ENCODE measurements around the gene ELP1.
"Not testable (repeated sequence)": the region's sequence is repeated elsewhere in the genome, so short reads cannot be mapped to it uniquely, and the experiment has no call there.

ELP1 gene, protein sequence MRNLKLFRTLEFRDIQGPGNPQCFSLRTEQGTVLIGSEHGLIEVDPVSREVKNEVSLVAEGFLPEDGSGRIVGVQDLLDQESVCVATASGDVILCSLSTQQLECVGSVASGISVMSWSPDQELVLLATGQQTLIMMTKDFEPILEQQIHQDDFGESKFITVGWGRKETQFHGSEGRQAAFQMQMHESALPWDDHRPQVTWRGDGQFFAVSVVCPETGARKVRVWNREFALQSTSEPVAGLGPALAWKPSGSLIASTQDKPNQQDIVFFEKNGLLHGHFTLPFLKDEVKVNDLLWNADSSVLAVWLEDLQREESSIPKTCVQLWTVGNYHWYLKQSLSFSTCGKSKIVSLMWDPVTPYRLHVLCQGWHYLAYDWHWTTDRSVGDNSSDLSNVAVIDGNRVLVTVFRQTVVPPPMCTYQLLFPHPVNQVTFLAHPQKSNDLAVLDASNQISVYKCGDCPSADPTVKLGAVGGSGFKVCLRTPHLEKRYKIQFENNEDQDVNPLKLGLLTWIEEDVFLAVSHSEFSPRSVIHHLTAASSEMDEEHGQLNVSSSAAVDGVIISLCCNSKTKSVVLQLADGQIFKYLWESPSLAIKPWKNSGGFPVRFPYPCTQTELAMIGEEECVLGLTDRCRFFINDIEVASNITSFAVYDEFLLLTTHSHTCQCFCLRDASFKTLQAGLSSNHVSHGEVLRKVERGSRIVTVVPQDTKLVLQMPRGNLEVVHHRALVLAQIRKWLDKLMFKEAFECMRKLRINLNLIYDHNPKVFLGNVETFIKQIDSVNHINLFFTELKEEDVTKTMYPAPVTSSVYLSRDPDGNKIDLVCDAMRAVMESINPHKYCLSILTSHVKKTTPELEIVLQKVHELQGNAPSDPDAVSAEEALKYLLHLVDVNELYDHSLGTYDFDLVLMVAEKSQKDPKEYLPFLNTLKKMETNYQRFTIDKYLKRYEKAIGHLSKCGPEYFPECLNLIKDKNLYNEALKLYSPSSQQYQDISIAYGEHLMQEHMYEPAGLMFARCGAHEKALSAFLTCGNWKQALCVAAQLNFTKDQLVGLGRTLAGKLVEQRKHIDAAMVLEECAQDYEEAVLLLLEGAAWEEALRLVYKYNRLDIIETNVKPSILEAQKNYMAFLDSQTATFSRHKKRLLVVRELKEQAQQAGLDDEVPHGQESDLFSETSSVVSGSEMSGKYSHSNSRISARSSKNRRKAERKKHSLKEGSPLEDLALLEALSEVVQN (N-terminal part only)

DNA sequence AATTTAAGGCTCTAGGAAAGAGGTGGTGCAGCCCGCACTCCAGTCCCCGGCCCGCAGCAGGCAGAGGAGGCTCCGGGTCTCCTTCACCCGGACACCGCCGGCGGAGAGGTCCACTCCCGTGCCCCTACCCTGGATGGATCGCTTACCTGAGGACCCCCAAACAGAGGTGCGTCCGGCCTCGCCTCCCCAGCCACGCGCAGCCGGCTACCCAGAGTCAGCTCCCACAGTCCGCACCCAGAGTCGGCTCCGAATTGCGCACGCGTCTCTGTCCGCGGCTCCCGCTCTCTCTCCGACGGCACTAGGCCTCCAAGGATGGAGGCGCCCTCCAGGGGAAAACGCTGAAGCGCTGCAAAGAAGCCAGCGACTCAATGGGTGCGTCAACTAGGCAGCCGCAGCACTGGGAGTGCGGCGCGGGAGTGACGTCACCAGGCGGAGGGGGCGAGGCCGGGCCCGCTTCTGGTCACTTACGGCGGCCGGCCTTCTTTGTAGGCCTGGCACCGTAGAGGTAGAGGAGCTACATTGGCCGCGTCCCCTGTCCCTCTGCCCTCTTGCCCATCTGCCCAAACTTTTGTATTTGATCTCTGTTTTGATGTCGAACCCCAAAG, at the start of gene ELP1:
Gene ELP1 (minus strand): TSS at position 407 of the 605 bp plus-strand sequence. CDS start 2,978 bp downstream, outside the sequence.
- ATAC-seq, result peak; percentile 95
- peak within 1 kb of the TSS; percentile 94 for H3K27ac Mint-ChIP-seq
- H3K9me3 Mint-ChIP-seq, result no peaks in the 10 kb centered on the region
- peak within 1 kb of the TSS; percentile 98 for H3K4me3 Mint-ChIP-seq
- peaks cover 28% of the 10 kb centered on the region for H3K4me1 Mint-ChIP-seq
- no peaks in the 10 kb centered on the region for H3K27me3 Mint-ChIP-seq
- peaks cover 8% of the 10 kb centered on the region for H3K36me3 Mint-ChIP-seq

DNA sequence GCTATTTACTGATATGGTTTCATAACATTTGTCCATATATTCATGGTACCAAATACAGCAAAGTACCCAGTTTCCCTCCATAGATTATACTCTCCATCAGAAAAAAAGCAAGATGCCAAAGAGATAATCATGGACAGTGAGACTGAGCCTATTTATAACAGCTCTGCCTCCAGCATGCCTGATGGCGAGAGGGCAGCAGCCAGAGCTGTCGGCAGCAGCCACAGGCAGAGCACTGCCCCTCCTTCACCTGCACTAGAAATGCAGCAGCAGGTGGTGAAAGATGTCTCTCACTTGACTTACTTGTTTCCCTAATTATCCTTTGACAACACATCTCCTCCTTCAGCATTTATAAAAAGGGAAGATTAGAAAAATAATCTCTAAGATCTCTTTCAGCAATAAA, 47.0 kb upstream of the ELP1 start:
- no peaks in the 10 kb centered on the region for H3K9me3 Mint-ChIP-seq
- H3K36me3 Mint-ChIP-seq, result no peaks in the 10 kb centered on the region
- no peaks in the 10 kb centered on the region for H3K27me3 Mint-ChIP-seq
- H3K4me1 Mint-ChIP-seq, result no peaks in the 10 kb centered on the region
- no peak overlapping the region for H3K27ac Mint-ChIP-seq
- no peak overlapping the region for H3K4me3 Mint-ChIP-seq
- ATAC-seq, result no peak

DNA sequence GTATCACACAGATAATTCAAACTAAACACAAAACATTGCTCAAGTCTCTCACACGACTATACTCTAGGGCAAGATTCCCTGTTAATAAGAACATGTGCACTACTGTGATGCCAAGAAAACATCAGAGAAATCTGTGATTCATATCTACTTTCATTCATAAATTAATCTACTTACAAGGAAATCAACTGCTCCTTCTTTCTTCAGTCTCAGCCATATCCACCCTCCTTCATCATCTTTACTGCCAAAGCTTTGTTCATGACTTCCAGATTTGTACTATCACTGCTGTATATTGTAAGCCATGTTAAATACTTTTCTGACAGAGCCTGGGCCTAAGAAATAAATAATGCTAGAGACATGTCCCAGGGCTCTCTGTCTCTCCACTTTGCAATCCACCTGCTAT, 44.3 kb upstream of the ELP1 start:
- no peak for ATAC-seq
- Mint-ChIP-seq H3K36me3 (no peaks in the 10 kb centered on the region), H3K27ac (no peak overlapping the region), H3K27me3 (no peaks in the 10 kb centered on the region), H3K9me3 (no peaks in the 10 kb centered on the region), H3K4me3 (no peak overlapping the region), H3K4me1 (no peaks in the 10 kb centered on the region)

DNA sequence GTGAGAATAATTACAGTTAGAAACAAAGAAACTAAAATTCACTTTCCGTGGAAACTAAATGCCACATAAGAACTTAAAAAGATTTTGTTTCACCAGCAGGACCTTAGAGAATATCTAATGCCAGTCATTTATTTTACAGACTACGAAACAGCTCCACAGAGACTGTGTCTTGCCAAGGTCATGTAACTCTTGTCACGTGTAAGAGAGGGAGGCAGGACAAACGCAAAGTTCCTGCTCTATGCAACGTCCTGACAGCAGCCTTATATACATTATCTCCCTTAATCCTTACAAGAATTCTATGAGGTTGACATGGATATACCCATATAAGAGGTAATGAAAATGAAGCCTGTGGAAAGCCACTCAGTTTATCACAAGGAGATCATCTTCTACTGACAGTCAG, 40.0 kb upstream of the ELP1 start:
- Mint-ChIP-seq H3K27me3 (no peaks in the 10 kb centered on the region), H3K9me3 (peaks cover 12% of the 10 kb centered on the region), H3K4me1 (no peaks in the 10 kb centered on the region), H3K36me3 (no peaks in the 10 kb centered on the region), H3K4me3 (no peak overlapping the region), H3K27ac (no peak overlapping the region)
- ATAC-seq, result no peak

DNA sequence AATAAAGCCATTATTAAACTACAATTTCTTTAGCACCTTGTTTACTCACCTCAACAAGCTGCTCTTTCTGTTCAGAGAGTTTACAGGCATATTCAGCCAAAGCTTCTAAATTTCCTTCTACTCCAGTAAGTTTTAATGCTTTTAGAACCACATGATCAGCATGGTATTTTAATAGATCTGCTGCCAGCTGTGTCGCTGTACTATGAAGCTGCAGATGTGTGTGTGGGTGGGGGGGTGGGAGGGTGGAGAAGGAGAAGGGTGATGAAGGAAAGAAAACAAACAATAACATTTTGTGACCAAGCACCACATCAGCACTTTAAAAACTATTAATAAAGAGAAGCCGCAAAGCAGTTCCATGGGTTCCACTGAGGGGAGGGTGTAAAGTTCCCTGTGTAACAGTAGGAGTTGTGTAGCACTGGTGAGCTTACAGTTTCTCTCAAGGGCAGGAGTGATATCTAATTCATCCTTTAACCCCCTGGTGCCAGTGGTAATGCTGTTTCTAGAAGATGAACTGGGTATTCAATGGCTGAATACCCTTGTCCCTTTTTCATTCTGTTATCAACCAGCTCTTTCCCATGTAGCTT, 38.8 kb upstream of the ELP1 start:
- Mint-ChIP-seq H3K36me3 (no peaks in the 10 kb centered on the region), H3K27ac (no peak overlapping the region), H3K4me3 (no peak overlapping the region), H3K9me3 (peaks cover 12% of the 10 kb centered on the region), H3K4me1 (no peaks in the 10 kb centered on the region), H3K27me3 (no peaks in the 10 kb centered on the region)
- ATAC-seq, result no peak

DNA sequence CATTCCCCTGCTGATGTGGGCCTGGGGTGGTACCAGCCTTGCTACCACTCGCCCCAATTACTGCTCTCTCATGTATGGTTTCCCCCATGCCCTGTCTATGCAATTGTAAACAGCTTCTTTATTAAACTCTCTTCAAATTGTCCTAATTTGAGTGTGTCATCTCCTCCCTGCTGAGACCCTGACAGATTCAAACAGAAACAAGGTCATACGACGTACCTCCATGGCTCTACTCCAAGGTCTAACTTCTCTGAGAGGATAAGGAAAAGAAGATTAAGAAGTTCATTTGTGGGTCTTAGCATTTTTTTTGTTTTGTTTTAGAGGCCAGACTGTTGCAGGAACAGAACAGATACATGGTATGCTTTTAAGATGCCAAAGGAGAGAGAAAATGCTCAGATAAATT, 38.3 kb upstream of the ELP1 start:
- no peaks in the 10 kb centered on the region for H3K36me3 Mint-ChIP-seq
- H3K9me3 Mint-ChIP-seq, result peaks cover 12% of the 10 kb centered on the region
- no peaks in the 10 kb centered on the region for H3K4me1 Mint-ChIP-seq
- H3K27me3 Mint-ChIP-seq, result no peaks in the 10 kb centered on the region
- no peak for ATAC-seq
- no peak overlapping the region for H3K4me3 Mint-ChIP-seq
- no peak overlapping the region for H3K27ac Mint-ChIP-seq

DNA sequence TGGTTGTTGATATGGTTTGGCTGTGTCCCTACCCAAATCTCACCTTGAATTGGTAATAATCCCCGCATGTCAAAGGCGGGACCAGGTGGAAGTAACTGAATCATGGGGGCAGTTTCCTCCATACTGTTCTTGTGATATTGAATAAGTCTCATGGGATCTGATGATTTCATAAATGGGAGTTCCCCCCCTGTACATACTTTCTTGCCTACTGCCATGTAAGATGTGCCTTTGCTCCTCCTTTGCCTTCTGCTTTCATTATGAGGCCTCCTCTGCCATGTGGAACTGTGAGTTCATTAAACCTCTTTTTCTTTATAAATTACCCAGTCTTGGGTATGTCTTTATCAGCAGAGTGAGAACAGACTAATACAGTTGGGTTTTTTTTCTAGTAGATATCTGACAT, 37.5 kb upstream of the ELP1 start:
- not testable (repeated sequence) for H3K4me3 Mint-ChIP-seq, H3K27me3 Mint-ChIP-seq, H3K4me1 Mint-ChIP-seq, H3K36me3 Mint-ChIP-seq, ATAC-seq, H3K27ac Mint-ChIP-seq
- H3K9me3 Mint-ChIP-seq, result peaks cover 12% of the 10 kb centered on the region

DNA sequence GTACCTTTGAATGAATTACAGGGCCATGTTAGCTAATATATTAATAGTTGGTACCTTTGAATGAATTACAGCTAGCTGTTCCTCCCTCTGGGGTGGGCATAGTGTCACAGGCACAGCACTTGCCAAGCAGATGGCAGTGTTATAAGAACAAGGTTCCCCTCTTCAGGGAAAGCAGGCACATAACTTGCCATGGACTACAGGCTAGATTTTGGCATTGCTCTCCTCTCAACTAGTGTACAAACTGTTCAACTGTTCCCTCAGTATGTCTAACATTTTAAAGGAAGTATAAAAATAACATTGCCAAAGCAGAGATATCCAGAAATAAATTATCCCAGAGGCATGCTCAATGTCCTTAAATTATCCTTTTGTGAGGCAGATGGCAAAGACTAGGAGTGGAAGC, 34.0 kb upstream of the ELP1 start:
- no peak for ATAC-seq
- Mint-ChIP-seq H3K27ac (no peak overlapping the region), H3K27me3 (no peaks in the 10 kb centered on the region), H3K4me1 (no peaks in the 10 kb centered on the region), H3K36me3 (no peaks in the 10 kb centered on the region), H3K4me3 (no peak overlapping the region), H3K9me3 (peaks cover 12% of the 10 kb centered on the region)

DNA sequence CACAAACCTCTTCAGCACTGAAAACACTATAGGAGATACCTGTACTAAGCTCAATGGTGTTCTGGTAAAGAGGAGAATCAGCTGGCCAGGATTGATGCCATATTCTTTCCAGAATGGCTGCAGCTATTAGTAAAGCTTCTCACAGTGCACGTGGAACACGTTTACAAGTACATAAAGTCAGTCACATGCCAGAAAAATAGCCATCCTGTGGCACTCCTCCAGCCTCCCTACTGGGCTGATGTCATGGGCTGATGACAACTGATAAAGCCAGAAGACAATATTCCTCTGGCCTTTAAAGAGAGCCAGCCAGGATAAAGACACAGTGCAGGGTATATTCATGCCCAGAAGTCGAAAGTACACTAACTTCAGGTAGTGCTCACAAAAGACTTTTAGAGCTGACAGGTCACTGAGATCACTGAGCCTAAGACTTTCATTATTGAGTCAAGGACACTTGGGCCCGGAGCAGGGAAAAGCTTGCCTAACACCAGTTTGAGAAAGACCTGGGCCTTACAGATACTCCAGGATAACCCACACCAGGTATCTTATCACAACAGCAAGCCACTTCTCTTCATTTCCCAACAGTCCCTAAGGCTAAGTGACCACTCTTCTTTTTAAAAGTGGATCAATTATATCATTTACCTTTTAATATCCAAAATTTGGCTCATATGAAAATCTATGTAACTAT, 29.7 kb upstream of the ELP1 start:
- Mint-ChIP-seq H3K27ac (no peak overlapping the region), H3K4me3 (no peak overlapping the region), H3K36me3 (no peaks in the 10 kb centered on the region), H3K9me3 (no peaks in the 10 kb centered on the region), H3K27me3 (no peaks in the 10 kb centered on the region), H3K4me1 (no peaks in the 10 kb centered on the region)
- ATAC-seq, result no peak

DNA sequence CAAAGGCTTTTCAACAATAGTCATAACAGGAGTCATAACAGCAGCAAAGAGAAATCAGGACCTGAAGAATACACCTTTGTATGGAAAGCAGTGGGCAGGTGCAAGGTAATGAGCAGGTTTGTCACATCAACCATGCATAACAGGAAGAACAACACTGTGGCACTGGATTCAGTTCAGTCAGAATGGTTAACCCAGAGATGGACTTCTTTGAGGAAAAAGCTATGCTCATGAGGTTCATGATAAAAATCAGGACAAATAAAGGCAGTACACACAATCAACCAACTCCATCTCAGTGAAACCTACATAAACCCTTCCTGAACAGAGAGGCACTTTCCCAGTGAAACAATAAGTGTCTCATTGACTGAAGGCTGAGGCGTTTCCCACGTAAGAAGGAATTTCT, 27.2 kb upstream of the ELP1 start:
- ATAC-seq, result no peak
- Mint-ChIP-seq H3K27ac (no peak overlapping the region), H3K4me1 (no peaks in the 10 kb centered on the region), H3K9me3 (no peaks in the 10 kb centered on the region), H3K4me3 (no peak overlapping the region), H3K27me3 (no peaks in the 10 kb centered on the region), H3K36me3 (no peaks in the 10 kb centered on the region)

DNA sequence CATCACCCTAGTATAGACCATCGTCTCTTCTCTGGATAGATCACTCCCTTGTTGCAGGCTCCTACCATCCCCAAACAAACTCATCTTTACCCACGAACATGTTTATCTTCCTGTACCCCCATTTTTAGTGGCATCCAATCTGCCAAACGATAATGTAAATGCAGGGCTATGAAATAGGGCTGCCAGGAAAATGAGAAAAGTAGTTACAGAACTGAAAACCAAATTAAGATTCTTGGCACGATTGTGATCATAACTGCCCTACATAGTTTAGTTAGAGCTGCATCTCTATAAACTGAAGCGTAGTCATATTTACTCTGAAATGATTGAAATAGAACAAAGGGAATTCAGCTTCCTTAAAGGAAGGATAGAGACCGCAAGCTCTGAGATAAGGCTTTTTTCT, 26.4 kb upstream of the ELP1 start:
- Mint-ChIP-seq H3K36me3 (no peaks in the 10 kb centered on the region), H3K27me3 (no peaks in the 10 kb centered on the region), H3K4me1 (no peaks in the 10 kb centered on the region), H3K9me3 (no peaks in the 10 kb centered on the region), H3K4me3 (no peak overlapping the region), H3K27ac (no peak overlapping the region)
- no peak for ATAC-seq

DNA sequence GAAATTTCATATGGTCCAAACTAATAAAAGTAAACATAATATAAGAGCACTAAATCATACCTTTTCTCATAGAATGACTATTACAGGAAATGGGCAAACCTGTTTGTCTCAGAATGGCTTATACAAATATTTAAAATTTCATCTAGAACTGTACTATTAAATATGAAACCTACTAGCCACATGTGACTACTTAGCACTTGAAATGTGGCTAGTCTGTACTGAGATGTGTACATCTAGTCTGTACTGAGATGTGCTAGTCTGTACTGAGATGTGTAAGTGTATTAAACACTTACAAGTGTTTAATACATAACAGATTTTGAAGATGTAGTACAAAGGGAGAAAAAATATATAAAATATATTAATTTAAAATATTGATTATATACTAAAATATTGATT, 22.7 kb upstream of the ELP1 start:
- Mint-ChIP-seq H3K27me3 (no peaks in the 10 kb centered on the region), H3K27ac (no peak overlapping the region), H3K9me3 (no peaks in the 10 kb centered on the region), H3K4me3 (no peak overlapping the region), H3K4me1 (no peaks in the 10 kb centered on the region), H3K36me3 (no peaks in the 10 kb centered on the region)
- no peak for ATAC-seq

DNA sequence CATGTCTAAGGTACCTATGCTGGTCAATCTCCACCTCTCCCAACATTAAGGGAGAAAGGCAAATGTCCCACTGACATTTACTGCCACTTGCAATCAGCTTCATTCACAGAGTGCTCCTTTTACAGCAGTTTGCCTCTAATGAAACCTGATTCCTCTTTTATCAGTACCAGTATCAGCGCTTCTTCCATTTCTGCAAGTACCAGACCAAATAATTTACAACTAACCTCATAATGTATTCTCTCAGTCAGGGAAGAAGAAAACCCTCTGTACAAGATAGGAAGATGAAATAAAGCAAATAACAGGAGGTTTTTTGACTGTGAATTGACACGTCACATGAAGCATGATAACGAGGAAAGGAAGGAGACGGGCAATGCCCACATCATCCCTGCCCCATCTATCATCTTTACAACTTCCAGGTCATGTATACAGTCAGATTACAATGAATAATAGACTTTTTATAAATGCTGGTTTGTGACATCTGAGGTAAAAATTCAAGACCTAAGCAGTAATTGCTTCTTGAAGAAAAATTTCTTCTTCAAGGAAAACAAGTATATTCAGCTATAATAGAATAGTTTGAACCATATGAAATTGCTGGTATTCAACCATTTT, 22.2 kb upstream of the ELP1 start:
- H3K27me3 Mint-ChIP-seq, result no peaks in the 10 kb centered on the region
- H3K27ac Mint-ChIP-seq, result no peak overlapping the region
- no peak overlapping the region for H3K4me3 Mint-ChIP-seq
- H3K4me1 Mint-ChIP-seq, result no peaks in the 10 kb centered on the region
- ATAC-seq, result no peak
- H3K9me3 Mint-ChIP-seq, result no peaks in the 10 kb centered on the region
- H3K36me3 Mint-ChIP-seq, result no peaks in the 10 kb centered on the region

DNA sequence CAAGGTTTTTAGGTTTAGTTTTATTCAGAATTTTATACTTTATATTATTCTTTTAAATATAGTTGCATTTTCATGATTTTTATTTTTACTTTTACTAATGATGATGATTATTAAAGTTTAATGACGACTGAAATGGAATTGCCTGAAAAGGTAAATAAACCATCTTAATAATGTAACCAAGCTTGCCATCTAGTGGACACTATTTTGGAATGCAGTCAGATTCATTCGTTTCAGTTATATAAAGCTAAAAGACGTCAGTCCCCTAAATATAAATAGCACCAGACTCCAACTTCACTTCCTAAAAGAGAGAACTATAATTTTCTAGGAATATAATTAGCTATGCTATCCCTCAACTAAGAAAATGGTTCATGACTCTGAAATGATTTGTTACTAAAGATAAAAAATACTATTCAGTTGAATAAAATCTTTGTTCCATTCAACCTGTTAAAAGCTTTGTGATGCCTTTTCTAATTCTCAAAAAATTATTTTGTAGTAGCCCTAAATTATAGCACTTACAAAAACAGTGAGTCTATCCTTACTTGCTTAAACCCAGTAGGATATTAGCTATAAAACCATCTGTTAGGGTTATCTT, 20.2 kb upstream of the ELP1 start:
- no peaks in the 10 kb centered on the region for H3K27me3 Mint-ChIP-seq
- no peak for ATAC-seq
- H3K9me3 Mint-ChIP-seq, result no peaks in the 10 kb centered on the region
- H3K27ac Mint-ChIP-seq, result no peak overlapping the region
- no peaks in the 10 kb centered on the region for H3K36me3 Mint-ChIP-seq
- H3K4me3 Mint-ChIP-seq, result no peak overlapping the region
- H3K4me1 Mint-ChIP-seq, result no peaks in the 10 kb centered on the region

Measured in stimulated activated memory B cell treated with anti-CD40 and anti-IgM and Interleukin-4, amounts not matched to agents 10 μg/mL and 1 μg/mL and 100 μg/mL, for 72 hours (primary cell).